ENCODE measurements around the gene MR1. TPM values are rescaled to one million over a fixed set of nuclear protein-coding genes. Genes with fewer than 3 reads are reported as not detected.
A peak's percentile ranks its signal among the peaks of the same experiment; 100 is the strongest.

The MR1 gene
- total and polyA plus RNA-seq, 2 of the 13 experiments (the other 11 are each of a cell fraction or from before 2014, with no cell fraction given), result 7.7 to 10.4 TPM

DNA sequence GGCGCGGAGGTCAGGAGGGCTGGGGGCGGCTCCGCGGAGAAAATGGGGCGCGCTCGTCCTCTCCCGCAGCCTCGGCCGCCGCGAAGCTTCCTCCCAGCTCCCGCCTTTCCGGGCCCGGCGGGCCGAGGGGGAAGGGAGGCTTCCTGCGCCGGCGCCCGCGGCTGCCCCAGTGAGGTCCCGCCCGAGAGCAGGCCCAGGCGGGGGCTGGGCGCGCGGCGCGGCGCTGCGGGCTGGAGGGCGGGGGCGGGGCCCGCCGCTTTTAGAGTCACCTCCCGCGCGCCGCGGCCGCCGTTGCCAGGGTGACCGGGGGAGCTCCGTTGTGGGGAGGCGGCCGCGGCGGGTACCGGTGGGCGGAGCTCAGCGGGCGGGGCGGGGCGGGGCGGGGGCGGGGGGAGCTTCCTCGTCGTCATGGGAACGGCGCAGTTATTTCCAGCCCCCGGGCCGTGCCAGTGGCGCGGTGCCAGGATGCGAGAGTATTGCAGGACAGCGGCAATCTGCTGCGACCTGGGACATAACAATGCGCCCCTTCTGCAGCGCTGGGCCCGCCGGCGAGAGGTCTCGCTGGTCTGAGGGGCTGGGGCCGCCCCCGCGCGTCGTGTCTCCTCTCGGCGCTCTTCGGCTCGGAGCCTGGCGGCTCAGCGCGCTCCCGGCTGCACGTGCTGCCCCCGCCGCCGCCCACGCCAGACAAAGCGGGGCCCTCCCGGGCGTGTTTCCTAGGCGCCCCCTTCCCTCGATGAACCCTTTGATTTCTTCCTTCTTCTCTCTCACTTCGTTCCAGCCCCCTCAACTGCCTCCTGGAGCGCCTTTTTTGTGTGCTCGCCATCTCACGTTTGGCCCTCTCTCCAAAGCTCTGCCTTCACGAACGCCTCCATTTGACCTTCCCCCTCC is 71.6 kb downstream of the MR1 start (continued):
- TF ChIP-seq, protein P1, sequence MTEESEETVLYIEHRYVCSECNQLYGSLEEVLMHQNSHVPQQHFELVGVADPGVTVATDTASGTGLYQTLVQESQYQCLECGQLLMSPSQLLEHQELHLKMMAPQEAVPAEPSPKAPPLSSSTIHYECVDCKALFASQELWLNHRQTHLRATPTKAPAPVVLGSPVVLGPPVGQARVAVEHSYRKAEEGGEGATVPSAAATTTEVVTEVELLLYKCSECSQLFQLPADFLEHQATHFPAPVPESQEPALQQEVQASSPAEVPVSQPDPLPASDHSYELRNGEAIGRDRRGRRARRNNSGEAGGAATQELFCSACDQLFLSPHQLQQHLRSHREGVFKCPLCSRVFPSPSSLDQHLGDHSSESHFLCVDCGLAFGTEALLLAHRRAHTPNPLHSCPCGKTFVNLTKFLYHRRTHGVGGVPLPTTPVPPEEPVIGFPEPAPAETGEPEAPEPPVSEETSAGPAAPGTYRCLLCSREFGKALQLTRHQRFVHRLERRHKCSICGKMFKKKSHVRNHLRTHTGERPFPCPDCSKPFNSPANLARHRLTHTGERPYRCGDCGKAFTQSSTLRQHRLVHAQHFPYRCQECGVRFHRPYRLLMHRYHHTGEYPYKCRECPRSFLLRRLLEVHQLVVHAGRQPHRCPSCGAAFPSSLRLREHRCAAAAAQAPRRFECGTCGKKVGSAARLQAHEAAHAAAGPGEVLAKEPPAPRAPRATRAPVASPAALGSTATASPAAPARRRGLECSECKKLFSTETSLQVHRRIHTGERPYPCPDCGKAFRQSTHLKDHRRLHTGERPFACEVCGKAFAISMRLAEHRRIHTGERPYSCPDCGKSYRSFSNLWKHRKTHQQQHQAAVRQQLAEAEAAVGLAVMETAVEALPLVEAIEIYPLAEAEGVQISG (CRISPR knock-in tag; IDR thresholded peaks at IDR 0.05), result peak; percentile 65
- TF ChIP-seq ZSCAN12 (CRISPR knock-in tag; IDR thresholded peaks at IDR 0.05) (peak; percentile 76; the same call in 1 of the 2 replicates), ZFP36L1 (CRISPR knock-in tag; IDR thresholded peaks at IDR 0.05) (no peak), HMGA1 (CRISPR knock-in tag; conservative IDR thresholded peaks at IDR 0.05) (no peak), SYNCRIP (IDR thresholded peaks at IDR 0.05; ENCODE audit: insufficient read depth, low read depth, low read length) (no peak), HHEX (CRISPR knock-in tag; IDR thresholded peaks at IDR 0.05) (no peak), FOXC1 (CRISPR knock-in tag; IDR thresholded peaks at IDR 0.05; ENCODE audit: borderline replicate concordance) (no peak), ZNF768 (CRISPR knock-in tag; IDR thresholded peaks at IDR 0.05) (no peak), KLF12 (CRISPR knock-in tag; IDR thresholded peaks at IDR 0.05; ENCODE audit: borderline replicate concordance) (no peak), CBX1 (IDR thresholded peaks at IDR 0.05; ENCODE audit: low read depth) (no peak), ZNF331 (CRISPR knock-in tag; IDR thresholded peaks at IDR 0.05) (0 out of 2 replicates have a peak, but pooled peaks have one; percentile 16), NR2C2 (CRISPR knock-in tag; IDR thresholded peaks at IDR 0.05; ENCODE audit: borderline replicate concordance) (peak; percentile 18; the same call in 1 of the 2 replicates), IRF2 (CRISPR knock-in tag; IDR thresholded peaks at IDR 0.05) (0 out of 2 replicates have a peak, but pooled peaks have one; percentile 7)
- TF ChIP-seq, protein P2, sequence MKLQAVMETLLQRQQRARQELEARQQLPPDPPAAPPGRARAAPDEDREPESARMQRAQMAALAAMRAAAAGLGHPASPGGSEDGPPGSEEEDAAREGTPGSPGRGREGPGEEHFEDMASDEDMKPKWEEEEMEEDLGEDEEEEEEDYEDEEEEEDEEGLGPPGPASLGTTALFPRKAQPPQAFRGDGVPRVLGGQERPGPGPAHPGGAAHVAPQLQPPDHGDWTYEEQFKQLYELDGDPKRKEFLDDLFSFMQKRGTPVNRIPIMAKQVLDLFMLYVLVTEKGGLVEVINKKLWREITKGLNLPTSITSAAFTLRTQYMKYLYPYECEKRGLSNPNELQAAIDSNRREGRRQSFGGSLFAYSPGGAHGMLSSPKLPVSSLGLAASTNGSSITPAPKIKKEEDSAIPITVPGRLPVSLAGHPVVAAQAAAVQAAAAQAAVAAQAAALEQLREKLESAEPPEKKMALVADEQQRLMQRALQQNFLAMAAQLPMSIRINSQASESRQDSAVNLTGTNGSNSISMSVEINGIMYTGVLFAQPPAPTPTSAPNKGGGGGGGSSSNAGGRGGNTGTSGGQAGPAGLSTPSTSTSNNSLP (IDR thresholded peaks at IDR 0.05; ENCODE audit: low read depth, low read length), result no peak
- TF ChIP-seq, protein P3, sequence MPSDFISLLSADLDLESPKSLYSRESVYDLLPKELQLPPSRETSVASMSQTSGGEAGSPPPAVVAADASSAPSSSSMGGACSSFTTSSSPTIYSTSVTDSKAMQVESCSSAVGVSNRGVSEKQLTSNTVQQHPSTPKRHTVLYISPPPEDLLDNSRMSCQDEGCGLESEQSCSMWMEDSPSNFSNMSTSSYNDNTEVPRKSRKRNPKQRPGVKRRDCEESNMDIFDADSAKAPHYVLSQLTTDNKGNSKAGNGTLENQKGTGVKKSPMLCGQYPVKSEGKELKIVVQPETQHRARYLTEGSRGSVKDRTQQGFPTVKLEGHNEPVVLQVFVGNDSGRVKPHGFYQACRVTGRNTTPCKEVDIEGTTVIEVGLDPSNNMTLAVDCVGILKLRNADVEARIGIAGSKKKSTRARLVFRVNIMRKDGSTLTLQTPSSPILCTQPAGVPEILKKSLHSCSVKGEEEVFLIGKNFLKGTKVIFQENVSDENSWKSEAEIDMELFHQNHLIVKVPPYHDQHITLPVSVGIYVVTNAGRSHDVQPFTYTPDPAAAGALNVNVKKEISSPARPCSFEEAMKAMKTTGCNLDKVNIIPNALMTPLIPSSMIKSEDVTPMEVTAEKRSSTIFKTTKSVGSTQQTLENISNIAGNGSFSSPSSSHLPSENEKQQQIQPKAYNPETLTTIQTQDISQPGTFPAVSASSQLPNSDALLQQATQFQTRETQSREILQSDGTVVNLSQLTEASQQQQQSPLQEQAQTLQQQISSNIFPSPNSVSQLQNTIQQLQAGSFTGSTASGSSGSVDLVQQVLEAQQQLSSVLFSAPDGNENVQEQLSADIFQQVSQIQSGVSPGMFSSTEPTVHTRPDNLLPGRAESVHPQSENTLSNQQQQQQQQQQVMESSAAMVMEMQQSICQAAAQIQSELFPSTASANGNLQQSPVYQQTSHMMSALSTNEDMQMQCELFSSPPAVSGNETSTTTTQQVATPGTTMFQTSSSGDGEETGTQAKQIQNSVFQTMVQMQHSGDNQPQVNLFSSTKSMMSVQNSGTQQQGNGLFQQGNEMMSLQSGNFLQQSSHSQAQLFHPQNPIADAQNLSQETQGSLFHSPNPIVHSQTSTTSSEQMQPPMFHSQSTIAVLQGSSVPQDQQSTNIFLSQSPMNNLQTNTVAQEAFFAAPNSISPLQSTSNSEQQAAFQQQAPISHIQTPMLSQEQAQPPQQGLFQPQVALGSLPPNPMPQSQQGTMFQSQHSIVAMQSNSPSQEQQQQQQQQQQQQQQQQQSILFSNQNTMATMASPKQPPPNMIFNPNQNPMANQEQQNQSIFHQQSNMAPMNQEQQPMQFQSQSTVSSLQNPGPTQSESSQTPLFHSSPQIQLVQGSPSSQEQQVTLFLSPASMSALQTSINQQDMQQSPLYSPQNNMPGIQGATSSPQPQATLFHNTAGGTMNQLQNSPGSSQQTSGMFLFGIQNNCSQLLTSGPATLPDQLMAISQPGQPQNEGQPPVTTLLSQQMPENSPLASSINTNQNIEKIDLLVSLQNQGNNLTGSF (CRISPR knock-in tag; IDR thresholded peaks at IDR 0.05), result peak; percentile 88
- TF ChIP-seq, protein P4, sequence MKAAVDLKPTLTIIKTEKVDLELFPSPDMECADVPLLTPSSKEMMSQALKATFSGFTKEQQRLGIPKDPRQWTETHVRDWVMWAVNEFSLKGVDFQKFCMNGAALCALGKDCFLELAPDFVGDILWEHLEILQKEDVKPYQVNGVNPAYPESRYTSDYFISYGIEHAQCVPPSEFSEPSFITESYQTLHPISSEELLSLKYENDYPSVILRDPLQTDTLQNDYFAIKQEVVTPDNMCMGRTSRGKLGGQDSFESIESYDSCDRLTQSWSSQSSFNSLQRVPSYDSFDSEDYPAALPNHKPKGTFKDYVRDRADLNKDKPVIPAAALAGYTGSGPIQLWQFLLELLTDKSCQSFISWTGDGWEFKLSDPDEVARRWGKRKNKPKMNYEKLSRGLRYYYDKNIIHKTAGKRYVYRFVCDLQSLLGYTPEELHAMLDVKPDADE (CRISPR knock-in tag; IDR thresholded peaks at IDR 0.05), result peak; percentile 67; the same call in 1 of the 2 replicates
- TF ChIP-seq, protein P5, sequence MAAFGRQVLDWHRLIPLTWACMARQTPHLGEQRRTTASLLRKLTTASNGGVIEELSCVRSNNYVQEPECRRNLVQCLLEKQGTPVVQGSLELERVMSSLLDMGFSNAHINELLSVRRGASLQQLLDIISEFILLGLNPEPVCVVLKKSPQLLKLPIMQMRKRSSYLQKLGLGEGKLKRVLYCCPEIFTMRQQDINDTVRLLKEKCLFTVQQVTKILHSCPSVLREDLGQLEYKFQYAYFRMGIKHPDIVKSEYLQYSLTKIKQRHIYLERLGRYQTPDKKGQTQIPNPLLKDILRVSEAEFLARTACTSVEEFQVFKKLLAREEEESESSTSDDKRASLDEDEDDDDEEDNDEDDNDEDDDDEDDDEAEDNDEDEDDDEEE (CRISPR knock-in tag; IDR thresholded peaks at IDR 0.05), result no peak
